ENCODE data around the gene DOK7.
A peak's percentile ranks its signal among the peaks of the same experiment; 100 is the strongest.
"Not testable (repeated sequence)": the region's sequence is repeated elsewhere in the genome, so short reads cannot be mapped to it uniquely, and the experiment has no call there.

DOK7 gene

GRCh38 chr4:3442959-3443749 is 20.0 kb upstream of the DOK7 start:
- DNase-seq (ENCODE audit: low spot score), result peak; percentile 89

- no peak for DNase-seq (ENCODE audit: low spot score)
Measured at GRCh38 chr4:3443750-3444309, 19.3 kb upstream of the DOK7 start.

- DNase-seq (ENCODE audit: low spot score), result no peak
Measured at GRCh38 chr4:3444351-3445110, 18.6 kb upstream of the DOK7 start.

GRCh38 chr4:3445111-3445820 is 17.8 kb upstream of the DOK7 start:
- DNase-seq (ENCODE audit: low spot score), result no peak

GRCh38 chr4:3445829-3446545 is 17.1 kb upstream of the DOK7 start:
- DNase-seq (ENCODE audit: low spot score), result no peak

- no peak for DNase-seq (ENCODE audit: low spot score)
Measured at GRCh38 chr4:3446631-3447320, 16.3 kb upstream of the DOK7 start.

- DNase-seq (ENCODE audit: low spot score), result no peak
Measured at GRCh38 chr4:3447431-3448395, 15.4 kb upstream of the DOK7 start.

GRCh38 chr4:3449047-3449573 is 14.0 kb upstream of the DOK7 start:
- no peak for DNase-seq (ENCODE audit: low spot score)

GRCh38 chr4:3449574-3450534 is 13.3 kb upstream of the DOK7 start:
- no peak for DNase-seq (ENCODE audit: low spot score)

GRCh38 chr4:3450643-3451042 is 12.5 kb upstream of the DOK7 start:
- no peak for DNase-seq (ENCODE audit: low spot score)

- DNase-seq (ENCODE audit: low spot score), result peak; percentile 75
Measured at GRCh38 chr4:3451956-3452355, 11.2 kb upstream of the DOK7 start.

GRCh38 chr4:3452376-3452775 is 10.7 kb upstream of the DOK7 start:
- no peak for DNase-seq (ENCODE audit: low spot score)

GRCh38 chr4:3455596-3455995 is 7.5 kb upstream of the DOK7 start:
- not testable (repeated sequence) for DNase-seq (ENCODE audit: low spot score)

GRCh38 chr4:3458371-3458770 is 4.7 kb upstream of the DOK7 start:
- DNase-seq (ENCODE audit: low spot score), result no peak

- not testable (repeated sequence) for DNase-seq (ENCODE audit: low spot score)
Measured at GRCh38 chr4:3459156-3459555, 4.0 kb upstream of the DOK7 start.

GRCh38 chr4:3460926-3461325 is 2.2 kb upstream of the DOK7 start:
- no peak for DNase-seq (ENCODE audit: low spot score)

GRCh38 chr4:3461515-3462291 is 1.4 kb upstream of the DOK7 start:
- no peak for DNase-seq (ENCODE audit: low spot score)

- no peak for DNase-seq (ENCODE audit: low spot score)
Measured at GRCh38 chr4:3462321-3462789, 751 bp upstream of the DOK7 start.
